Muscle of arm (tissue), 12 donors: ENCODE data around the gene SMAGP. TPM values are rescaled to one million over a fixed set of nuclear protein-coding genes. Genes with fewer than 3 reads are reported as not detected.
"Not testable (repeated sequence)": the region's sequence is repeated elsewhere in the genome, so short reads cannot be mapped to it uniquely, and the experiment has no call there.

Experiments
- DNase-seq: peaks from one replicate; pipeline ENCODE4 v3.0.0-alpha.2; 2013
- polyA plus RNA-seq, 12 donors: library from polyadenylated mRNA; unstranded; fragments of 120-200 nt; gene quantifications; one replicate each; pipeline ENCODE4 v1.2.1, GENCODE V29; 2013; ENCODE audit not compliant: insufficient read length in 12 of 12

Gene SMAGP
- polyA plus RNA-seq, 12 donors = 6.2 to 31.8 (median 10.8) TPM; not detected in 1

DNA sequence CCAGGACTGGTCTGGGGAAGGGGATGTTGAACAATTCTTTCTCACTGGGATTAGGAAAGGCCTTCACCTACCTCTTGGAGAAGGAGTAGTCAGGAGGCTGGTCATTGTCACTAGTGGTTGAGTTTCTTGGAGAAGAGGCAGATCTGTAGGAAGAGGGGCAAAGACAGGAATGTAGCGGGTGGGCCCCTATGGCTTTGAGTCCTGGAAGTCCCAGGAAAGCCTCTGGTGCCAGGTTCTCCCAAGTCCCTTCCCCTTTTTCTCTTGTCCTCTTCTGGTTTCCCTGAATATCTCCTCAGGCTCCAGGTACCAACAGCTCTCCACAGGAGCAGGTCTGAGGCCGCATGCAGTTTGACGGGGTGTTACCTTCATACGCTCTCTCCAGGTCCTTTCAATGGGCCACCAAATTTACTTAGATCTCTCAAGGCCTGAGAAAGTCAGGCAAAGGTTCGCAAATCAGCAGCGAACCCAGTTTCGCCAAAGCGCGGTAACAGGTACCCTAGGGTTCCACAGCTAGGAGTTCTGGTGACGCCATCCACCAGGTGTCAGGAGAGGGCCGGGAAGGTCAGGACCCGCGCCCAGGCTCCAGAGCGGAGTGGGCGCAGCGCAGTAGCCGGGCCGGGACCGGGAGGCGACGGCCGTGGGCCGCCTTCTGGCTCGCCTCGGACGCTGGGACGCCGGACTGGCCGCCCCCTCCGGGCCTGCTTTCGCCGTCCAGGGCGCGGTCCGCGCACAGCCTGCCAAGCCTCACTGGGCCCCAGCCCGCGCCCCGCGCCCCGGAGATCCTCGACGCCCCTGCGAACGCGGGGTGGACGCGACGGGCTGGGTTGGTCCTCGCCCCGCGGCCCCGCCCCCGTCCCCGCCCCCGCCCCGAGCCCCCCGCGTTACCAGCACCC, 795 bp downstream of the SMAGP start:
- DNase-seq = no peak

DNA sequence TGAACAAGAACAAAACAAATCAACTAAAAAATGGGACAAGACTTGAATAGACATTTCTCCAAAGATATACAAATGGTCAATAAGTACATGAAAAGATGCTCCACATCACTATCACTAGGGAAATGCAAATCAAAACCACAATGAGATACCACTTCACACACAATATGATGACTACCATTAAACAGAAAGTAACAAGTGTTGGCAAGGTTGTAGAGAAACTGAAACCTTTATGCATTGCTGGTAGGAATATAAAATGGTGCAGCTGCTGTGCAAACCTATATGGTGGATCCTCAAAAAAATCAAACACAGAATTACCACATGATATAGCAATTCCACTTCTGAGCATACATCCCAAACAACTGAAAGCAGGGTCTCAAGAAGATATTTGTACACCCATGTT, 5.2 kb downstream of the SMAGP start:
- no peak for DNase-seq

DNA sequence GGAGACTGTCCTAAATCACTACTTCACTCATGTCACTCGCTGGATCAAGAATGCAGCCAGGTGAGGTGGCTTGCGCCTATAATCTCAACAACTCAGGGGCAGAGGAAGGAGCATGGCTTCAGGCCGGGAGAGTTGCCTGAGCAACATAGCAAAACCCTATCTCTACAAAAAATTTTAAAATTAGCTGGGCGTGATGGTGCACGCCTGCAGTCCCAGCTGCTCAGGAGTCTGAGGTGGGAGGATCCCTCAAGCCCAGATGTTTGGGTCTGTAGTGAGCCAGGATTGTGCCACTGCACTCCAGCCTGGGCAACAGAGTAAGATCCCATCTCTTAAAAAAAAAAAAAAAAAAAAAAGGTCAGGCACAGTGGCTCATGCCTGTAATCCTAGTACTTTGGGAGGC, 5.9 kb downstream of the SMAGP start:
- no peak for DNase-seq

DNA sequence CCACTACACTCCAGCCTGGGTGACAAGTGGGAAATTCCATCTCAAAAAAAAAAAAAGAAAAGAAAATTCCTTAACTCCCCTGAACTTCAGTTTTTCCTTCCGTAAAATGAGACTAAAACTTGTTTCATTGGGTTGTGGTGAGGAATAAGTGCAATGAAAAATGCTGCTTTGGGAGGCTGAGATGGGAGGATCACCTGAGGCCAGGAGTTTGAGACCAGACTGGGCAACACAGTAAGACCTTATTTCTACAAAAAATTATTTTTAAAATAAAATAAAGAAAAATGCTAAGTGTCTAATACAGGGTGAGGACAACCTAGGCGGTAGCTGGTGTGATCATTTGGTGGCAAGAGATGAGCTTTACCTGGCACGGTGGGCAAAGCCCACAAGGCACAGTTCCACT, 6.9 kb downstream of the SMAGP start:
- no peak for DNase-seq

DNA sequence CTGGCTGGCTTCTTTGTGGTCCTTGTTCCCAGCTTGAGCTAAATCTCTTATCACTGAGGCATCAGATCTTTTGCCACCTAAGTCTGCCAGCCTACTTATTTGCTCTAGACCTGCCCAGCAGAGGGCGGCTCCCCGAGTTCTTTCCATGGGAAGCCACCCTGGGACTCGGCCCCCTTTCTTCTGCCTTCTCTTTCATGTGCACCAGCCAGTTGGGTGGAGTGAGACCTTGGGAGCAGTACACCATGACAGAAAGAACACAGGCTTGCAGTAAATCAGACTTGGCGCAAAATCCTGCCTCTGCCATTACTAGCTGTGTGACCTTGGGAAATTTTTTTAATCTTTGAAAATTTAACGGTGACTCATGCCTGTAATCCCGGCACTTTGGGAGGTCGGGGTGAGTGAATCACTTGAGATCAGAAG, 7.4 kb downstream of the SMAGP start:
- DNase-seq = no peak

DNA sequence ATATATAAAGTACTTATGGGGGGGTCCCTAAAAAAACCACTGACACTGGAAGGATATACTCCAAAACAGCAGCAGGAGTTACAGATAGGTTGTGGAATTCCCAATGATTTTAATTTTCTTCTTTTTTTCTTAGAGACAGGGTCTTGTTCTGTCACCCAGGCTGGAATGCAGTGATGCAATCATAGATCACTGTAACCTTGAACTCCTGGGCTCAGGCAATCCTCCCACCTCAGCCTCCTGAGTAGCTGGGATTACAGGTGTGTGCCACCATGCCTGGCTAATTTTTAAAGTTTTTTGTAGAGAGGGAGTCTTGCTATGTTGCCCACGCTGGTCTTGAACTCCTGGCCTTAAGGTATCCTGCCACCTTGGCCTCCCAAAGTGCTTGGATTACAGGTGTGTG, 10.6 kb downstream of the SMAGP start:
- not testable (repeated sequence) for DNase-seq

DNA sequence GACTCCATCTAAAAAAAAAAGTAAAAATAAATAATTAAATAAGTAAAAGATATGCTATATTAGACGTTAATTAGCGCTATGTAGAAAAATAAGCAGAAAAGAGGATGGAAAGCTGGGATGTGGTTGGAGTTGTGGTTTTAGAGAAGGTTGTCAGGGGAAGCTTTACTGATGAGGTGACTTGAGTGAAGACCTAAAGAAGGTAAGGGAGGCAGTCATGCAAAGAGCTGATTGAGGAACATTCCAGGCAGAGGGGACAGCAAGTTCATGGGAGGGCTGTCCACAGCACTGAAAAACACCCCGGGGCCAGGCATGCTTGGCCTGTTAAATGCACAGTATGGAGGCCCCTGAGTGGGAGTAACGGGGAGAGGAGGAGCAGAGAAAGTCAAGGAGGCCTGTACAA, 15.7 kb downstream of the SMAGP start:
- no peak for DNase-seq

DNA sequence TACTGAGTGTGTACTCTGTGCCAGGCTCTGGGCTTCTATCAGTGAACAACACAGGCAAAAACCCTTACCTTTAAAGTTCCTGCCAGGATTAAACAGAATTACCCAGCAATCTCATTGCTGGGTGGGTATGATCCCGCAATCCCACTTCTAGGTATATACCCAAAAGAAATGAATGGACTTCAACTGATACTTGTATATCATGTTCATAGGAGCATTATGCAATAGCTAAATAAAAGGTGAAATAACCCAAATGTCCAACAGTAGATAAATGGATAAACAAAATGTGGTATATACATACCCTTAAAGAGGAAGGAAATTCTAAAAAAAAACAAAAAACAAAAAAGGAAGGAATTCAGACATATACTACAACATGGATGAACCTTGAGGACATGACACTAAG, 16.9 kb downstream of the SMAGP start:
- DNase-seq = no peak

DNA sequence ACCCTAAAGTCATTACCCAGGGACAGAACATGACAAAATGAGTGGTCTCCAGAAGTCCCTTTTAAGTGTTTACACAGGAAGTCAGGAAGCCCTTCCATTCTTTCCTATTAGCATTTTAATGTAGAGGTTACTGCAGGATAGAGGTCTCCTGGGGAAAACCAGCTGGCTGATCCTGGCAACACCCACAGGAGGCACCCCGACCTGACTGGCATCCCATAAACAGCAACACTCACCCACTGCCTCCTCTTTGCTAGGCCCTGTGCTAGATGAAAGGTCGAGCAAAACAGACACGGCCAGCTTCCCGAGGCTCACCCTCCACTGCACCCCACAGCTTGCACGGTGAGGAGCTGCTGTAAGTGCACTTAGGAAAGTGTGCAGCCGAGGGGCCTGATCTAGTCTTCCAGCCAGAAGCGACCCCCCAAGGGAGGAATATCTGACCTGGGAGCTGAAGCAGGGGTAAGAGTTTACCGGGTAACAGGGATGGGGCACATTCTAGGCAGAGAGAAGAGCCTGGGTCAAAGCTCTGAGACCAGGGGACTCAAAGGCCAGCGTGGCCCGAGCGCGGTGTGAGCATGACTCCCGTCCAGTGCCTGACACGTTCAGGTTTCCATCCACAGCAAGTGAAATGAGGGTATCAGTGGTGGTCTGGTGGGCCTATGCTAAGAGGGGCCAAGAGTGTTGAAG, 22.6 kb downstream of the SMAGP start:
- no peak for DNase-seq

DNA sequence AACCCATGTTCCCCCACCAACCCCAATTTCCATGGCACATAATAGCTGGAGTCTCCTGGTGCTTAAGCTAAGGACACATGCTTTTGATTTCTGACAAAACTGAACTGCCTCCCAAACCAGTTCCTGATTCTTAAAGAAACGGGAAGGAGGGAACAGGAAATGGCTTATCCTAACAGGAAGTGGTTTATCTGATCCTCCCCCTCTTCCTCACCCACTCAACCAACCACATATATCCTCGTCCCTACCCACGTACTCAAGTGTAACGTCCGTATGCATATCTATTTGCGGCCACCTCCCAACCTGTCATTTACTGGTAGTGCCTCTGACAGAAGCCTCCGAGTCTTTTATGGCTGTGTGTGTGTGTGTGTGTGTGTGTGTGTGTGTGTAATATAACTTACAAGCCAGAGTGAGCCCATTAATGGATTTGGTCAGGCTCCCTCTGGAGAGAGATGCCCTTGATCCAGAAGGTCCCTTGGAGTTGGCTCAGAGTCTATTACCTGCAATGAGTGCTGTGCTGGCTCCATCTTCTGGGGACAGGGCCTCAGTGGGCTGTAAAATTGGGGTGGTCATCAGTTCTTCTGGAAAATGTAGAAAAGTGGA, 23.9 kb downstream of the SMAGP start:
- DNase-seq = no peak

DNA sequence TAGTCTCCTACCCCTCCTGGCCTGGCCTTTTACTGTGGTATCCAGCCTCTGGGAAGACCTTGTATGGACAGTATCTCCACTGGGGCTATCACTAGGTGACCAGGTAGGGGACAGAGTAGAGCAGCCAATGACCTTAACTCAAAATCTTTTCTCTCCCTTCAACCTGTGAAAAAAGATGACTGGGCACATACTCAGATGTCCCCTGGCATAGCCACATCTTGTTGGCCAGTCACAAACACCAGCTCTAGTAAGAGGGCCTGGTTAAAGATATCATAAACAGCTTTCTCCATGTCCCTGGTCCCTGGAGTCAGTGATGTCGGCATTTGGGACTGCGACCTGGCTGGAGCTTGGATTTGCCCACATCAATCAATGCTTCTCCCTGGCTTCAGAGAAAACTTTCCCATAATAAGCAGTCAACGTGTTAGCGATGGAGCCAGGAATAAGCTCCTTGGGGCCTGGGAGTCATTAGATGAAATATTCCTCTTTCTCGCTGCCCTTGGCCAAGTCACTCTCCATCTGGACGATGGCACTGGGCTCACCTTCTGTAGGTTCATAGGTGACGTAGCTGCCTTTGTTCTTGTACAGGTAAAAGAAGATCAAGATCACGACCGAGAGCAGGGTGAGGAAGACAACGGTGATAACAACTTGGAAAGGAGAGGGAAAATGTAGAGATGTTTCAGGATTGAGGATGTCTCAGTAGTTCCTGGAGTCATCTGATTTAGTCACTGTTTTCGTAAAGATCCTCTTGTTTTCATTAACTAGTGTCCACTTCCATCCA, 24.6 kb downstream of the SMAGP start:
- DNase-seq = no peak

DNA sequence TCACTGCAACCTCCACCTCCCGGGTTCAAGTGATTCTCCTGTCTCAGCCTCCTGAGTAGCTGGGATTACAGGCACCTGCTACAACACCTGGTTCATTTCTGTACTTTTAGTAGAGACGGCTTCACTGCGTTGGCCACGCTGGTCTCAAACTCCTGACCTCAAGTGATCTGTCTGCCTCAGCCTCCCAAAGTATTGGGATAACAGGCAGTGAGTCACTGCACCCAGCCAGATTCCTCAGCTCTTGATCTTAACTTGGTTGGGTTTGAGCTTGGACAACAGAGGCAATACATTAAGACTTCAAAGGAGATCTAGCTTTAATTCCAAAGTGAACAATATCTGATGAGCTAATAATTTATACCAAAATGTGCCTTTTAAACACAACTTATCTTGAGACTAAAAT, 25.9 kb downstream of the SMAGP start:
- DNase-seq = no peak

DNA sequence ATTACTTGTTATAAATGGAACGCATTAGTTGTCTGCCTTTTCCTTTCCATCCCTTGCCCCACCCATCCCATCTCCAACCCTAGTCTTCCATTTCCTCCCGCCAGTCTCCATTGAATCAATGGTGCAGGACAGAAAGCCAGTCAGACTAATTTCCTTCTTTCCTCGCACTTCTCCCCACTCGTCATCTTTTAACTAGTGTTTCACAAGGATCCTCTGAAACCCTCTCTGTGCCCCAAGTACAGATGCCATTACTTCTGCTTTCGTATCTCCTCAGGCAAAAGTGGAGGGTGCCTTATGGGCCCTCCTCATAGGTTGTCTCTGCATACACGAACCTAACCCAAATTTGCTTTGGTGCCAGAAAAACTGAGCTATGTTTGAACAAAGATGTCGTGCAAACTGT, 27.3 kb downstream of the SMAGP start:
- DNase-seq = no peak

DNA sequence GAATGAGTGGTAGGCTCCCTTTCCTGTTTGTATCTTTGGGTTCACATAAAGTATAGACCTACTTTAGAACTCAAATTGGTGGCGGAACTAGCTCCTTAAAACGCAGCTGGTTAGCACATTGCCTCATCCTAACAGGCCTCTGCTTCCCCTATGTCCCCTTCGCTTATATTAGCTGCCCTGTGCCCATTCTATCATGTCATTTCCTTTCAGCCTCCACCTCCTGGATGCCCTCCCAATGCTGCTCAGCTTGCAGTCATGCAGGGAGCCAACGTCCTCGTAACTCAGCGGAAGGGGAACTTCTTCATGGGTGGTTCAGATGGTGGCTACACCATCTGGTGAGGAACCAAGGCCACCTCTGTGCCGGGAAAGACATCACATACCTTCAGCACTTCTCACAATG, 28.1 kb downstream of the SMAGP start:
- DNase-seq = no peak

DNA sequence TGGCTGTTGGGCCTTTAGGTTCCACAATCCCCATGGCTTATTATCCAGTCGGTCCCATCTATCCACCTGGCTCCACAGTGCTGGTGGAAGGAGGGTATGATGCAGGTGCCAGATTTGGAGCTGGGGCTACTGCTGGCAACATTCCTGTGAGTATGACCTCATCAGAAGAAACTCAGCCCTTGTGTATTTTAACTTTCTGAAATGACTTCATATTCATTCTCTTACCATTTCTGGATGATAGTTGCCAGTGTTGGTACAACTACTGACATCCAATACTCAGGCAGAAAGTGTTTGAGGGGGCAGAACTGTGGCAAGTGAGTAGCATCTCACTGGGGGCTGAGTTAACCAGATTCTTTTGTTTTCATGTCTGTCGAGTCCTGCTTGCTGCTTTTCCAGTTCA, 29.2 kb downstream of the SMAGP start:
- no peak for DNase-seq

DNA sequence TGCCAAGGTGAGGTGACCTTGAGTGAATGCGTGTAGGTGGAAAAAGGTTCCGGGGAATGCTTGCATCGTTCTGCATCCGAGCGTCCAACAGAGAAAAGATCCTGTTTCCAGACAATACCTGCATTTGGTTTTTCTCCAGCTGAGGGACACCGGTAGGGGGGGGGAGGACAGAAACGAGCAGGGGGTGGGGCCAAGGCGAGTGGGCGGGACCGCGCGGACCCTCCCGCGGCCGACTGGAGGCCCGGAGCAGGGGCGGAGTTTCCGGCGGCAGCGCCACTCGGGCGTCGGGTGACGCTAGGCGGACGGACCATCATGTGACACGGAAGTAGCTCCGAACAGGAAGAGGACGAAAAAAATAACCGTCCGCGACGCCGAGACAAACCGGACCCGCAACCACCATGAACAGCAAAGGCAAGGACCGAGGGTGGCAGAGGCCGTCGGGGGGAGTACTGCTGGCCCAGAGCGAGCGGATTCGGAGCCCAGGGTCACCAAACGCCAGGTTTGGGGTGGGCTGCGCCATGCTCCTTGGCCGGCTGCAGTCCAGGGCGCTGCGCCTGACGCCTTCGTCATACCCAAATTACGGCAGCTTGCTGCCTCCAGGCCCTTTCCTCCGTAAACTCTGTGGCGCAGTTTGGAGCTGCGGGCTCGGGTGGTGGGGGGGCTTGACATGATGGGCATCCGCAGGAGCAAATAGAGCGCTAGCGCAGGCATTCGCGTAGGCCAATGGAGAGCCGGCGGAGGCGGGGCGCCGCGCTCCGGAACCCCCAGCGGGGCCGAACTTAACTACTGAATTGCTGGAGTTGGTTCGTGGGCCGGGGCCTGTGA, 31.5 kb downstream of the SMAGP start, which contains the start of gene DAZAP2:
TSS of gene DAZAP2 (plus strand) at position 317 of the 825 bp plus-strand sequence. CDS start at position 399, 82 bp downstream.
- peak; percentile 96 for DNase-seq

DNA sequence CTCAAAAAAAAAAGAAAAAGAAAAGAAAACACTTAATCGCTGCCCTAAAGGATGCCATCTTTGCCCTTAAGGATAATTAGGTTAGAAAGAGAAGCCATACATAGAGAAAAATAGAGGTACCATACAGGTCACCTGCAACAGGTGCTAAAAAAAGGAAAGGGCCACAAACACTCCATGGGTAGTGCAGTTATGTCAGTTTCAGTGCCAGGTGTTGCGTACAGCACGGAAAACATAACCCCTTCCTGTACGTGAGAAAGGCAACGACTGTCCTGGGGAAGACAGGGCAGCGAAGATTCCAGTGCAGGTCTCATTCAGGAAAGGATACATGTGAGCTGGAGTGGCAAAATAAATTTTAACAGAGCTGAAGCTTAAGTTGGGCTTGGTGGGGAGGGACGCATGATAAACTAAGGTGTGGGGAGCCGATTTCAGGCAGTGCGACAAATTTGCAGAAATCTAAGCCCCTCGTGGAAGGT, 32.1 kb downstream of the SMAGP start:
- DNase-seq = no peak

DNA sequence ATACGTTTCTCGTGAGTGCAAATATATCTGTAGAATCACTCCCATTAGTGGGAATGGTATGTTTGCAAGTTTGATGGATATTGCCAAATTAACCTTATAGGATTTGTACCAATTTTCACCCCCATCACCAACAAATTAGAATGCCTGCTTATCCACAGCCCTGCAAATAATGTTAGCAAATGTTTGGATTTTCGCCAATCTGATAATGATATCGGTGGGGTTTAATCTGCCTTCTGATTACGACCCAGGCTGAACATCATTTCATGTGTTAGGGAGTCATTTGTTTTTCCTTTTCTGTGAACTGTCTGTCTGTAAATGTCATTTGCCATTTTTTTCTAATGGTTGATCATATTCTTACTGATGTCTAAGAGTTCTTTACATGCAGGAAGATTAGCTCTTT, 35.7 kb downstream of the SMAGP start:
- DNase-seq = no peak

DNA sequence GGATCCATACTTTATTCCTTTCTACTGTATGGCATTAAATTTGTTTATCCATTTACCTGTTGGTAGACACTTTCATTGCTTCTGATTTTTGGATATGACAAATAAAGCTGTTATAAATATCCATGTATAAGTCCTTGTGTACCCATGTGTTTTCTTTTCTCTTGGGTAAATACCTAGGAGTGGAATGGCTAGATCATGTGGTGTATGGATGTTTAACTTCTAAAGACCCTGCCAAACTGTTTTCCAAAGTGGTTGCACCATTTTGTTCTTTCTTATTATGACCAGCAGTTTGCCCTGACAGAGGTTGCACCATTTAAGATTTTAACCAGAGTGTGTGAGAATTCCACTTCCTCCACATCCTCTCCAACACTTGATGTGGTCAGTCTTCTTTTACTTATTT, 37.6 kb downstream of the SMAGP start:
- no peak for DNase-seq

DNA sequence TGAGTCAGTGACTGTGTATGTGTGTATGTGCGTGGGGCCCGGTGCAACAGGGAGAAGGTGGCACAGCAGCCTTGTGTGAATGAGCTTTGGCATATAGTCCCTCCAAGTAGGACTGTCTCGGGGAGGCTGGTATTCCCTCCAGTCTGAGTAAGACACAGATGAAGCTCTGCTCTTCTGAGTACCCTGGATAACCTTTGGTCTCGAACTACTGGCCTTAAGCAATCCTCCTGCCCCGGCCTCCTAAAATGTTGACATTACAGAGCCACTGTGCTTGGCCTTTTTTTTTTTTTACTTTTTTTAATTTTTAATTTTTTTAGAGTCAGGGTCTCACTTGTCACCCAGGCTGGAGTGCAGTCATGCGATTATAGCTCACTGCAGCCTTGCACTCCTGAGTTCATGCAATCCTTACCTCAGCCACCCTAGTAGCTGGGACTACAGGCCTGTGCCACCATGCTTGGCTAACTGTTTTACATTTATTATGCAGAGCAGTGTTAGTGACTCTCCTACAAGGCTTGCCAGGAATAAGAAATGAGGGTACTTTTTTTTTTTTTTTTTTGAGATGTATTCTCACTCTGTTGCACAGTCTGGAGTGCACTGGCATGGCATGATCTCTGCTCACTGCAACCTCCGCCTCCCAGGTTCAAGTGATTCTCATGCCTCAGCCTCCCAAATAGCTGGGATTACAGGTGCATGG, 41.0 kb downstream of the SMAGP start:
- no peak for DNase-seq
